Adrenal gland (tissue), 12 donors: ENCODE data around the gene NYNRIN. TPM values are rescaled to one million over a fixed set of nuclear protein-coding genes. Genes with fewer than 3 reads are reported as not detected.

Experiments used
- DNase-seq, 7 donors: peaks; one replicate each; pipeline ENCODE4 v3.0.0-alpha.2; 2019 to 2020
- H3K27ac ChIP-seq, 5 donors: fragments of 200-600 bp; sonication (generic) in 4 of 5; 1 replicate in 3 of 5; 2 replicates in 2 of 5; pipeline versions ENCODE4 v1.5.1 to v1.8.0; 2016 to 2020; ENCODE audit warnings: mild to moderate bottlenecking in 1 of 5
- H3K27me3 ChIP-seq: fragments of 200-600 bp; 2 replicates; pipeline ENCODE4 v1.8.0; 2021
- H3K36me3 ChIP-seq, 2 donors: fragments of 200-600 bp; replicated peaks in 1 of 2; 1 replicate in 1 of 2; 2 replicates in 1 of 2; pipeline versions ENCODE4 v1.5.1 to v1.8.0; 2018 to 2022
- H3K4me1 ChIP-seq, 2 donors: fragments of 200-600 bp; replicated peaks in 1 of 2; 1 replicate in 1 of 2; 2 replicates in 1 of 2; pipeline versions ENCODE4 v1.5.1 to v1.8.0; 2018 to 2021
- H3K4me3 ChIP-seq, 4 donors: fragments of 200-600 bp; sonication (generic) in 3 of 4; one replicate each; pipeline ENCODE4 v1.5.1; 2016 to 2018
- H3K9me3 ChIP-seq, 3 donors: fragments of 200-600 bp; sonication (generic) in 1 of 3; replicated peaks in 1 of 3; 1 replicate in 2 of 3; 2 replicates in 1 of 3; pipeline versions ENCODE4 v1.5.1 to v1.8.0; 2016 to 2021
- POLR2A ChIP-seq, 2 donors: fragments of 450-650 bp; IDR thresholded peaks; one replicate each; pipeline ENCODE4 v1.6.1; 2017; ENCODE audit warnings: antibody characterized with exemption in 2 of 2, mild to moderate bottlenecking in 2 of 2, moderate library complexity in 1 of 2
- WGBS, 4 donors: extraction: QIAGEN DNeasy Blood & Tissue Kit in 2 of 4; methylation state at CpG; one replicate each; pipeline versions ENCODE4 v1.1.5 to v1.1.7; 2013 to 2017; 5-methylcytosine and 5-hydroxymethylcytosine counted together
- intact Hi-C, 2 donors: fragments of 100-400 bp; cut with DNase I; formaldehyde crosslinking; loops; one replicate each; pipeline versions ENCODE4 v1.14.1 to v1.15.0; 2022 to 2023
- polyA plus RNA-seq, 3 donors: library from polyadenylated mRNA; stranded (reverse); fragments of 200-250 nt in 2 of 3; fragments of 350-450 nt in 1 of 3; fragmentation: Illumina TruSeq in 1 of 3; extraction: RNeasy Lipid Tissue Mini Kit (QIAGEN cat#74804) in 1 of 3; gene quantifications; one replicate each; pipeline ENCODE4 v1.2.3, GENCODE V29; 2013 to 2014
- total RNA-seq, 9 donors: library from RNA; depleted of rRNA in 4 of 9; stranded (reverse); fragments of >200 nt in 4 of 9; fragments of 120-200 nt in 1 of 9; fragmentation: NEBNext Ultra II Directional in 1 of 9; extraction: Animal tissue kit (Norgen Biotek cat#: 25700) in 1 of 9; gene quantifications; one replicate each; pipeline versions ENCODE4 v1.1.0 to v1.2.4, GENCODE V29; 2013 to 2023
- TF ChIP-seq, protein P1 (sequence below), 6 experiments: fragments of 450-650 bp in 4 of 6; fragments of 200-600 bp in 2 of 6; sonication (generic) in 1 of 6; IDR thresholded peaks; 1 replicate in 5 of 6; 2 replicates in 1 of 6; pipeline versions ENCODE4 v1.5.1 to v1.8.0; 2016 to 2021; ENCODE audit warnings: antibody characterized with exemption in 6 of 6, mild to moderate bottlenecking in 2 of 6, moderate library complexity in 1 of 6
- donor health status: healthy with polysubstance abuse.
- donor health status: Bipolar disorder and iron deficiency.
- donor health status: DM: yes; HTN: yes; CAD: no.
- donor health status: DM: no; HTN: no; CAD: no.
- donor health status: DM: no; HTN: no; CAD: no.
- donor health status: DM: yes; HTN: yes; CAD: no.

Gene NYNRIN
- total and polyA plus RNA-seq, 12 donors = 2.2 to 11.0 (median 6.7) TPM

DNA sequence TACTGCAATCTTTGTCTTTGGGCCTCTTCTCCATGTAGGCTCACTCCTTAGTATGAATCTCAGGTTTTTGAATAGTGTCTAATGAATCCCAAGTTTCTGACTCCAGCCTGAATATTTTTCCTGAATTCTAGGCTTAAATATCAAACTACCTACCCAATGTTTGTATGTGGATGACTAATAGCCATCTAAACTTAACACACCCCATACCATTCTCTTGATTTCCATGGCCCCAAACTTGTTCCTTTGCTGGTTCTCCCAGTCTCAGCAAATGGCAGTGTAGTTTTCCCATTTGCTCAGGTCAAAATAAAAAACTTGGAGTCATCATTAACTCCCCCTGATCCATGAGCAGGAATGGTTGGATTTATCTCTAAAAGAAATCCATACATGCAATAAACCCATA is 62.5 kb downstream of the NYNRIN start:
- intact Hi-C loops = no loop called here
- Histone ChIP-seq H3K4me1 (no peaks in the 10 kb centered on the region), H3K36me3 (no peaks in the 10 kb centered on the region), H3K9me3 (no peaks in the 10 kb centered on the region), H3K4me3 (no peak overlapping the region), H3K27ac (no peak overlapping the region), H3K27me3 (no peaks in the 10 kb centered on the region)
- no peak for TF ChIP-seq POLR2A (IDR thresholded peaks at IDR 0.05)
- TF ChIP-seq, protein P1, sequence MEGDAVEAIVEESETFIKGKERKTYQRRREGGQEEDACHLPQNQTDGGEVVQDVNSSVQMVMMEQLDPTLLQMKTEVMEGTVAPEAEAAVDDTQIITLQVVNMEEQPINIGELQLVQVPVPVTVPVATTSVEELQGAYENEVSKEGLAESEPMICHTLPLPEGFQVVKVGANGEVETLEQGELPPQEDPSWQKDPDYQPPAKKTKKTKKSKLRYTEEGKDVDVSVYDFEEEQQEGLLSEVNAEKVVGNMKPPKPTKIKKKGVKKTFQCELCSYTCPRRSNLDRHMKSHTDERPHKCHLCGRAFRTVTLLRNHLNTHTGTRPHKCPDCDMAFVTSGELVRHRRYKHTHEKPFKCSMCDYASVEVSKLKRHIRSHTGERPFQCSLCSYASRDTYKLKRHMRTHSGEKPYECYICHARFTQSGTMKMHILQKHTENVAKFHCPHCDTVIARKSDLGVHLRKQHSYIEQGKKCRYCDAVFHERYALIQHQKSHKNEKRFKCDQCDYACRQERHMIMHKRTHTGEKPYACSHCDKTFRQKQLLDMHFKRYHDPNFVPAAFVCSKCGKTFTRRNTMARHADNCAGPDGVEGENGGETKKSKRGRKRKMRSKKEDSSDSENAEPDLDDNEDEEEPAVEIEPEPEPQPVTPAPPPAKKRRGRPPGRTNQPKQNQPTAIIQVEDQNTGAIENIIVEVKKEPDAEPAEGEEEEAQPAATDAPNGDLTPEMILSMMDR (IDR thresholded peaks at IDR 0.05) = no peak
- DNase-seq = no peak

DNA sequence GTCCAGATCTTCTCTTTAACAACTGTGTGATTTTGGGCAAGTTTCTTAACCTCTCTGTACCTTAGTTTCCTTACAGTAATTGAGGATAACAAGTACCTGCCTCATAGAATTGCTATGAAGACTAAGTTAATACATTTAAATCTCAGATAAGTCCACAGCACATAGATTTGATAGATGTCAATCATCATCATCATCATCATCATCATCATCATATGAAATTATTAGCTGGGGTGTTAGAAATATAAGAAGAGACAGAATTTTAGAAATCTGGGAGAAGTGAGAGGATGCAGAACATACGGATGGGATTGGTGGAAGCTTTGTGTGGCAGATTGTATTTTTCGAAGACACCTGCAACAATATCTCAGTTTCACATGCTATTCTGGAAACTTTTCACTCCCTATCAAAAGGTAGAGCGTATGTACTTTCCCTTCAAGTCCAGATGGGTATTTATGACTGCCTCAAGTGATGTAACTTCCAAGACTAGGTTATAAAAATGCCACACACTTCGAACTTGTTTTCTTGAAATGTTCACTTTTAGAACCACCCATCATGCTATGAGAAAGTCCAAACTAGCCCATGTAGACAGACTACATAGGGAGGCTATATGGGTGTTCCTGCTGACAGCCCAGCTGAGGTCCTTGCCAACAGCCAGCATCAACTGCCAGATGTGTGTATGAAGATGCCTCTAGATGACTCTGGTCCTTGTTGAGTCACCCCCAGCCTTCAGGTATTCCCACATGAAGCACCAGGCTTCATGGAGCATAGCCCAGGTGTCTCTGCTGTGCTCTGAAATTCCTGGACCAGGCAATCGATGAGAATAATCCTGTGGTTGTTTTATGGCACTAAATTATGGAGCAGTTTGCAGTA is 64.4 kb downstream of the NYNRIN start:
- no peak overlapping the region for H3K4me3 ChIP-seq
- TF ChIP-seq, protein P1 (IDR thresholded peaks at IDR 0.05) = no peak
- no peak for TF ChIP-seq POLR2A (IDR thresholded peaks at IDR 0.05)
- H3K27me3 ChIP-seq = no peaks in the 10 kb centered on the region
- intact Hi-C loops = no loop called here
- no peak overlapping the region for H3K27ac ChIP-seq
- no peaks in the 10 kb centered on the region for H3K4me1 ChIP-seq
- WGBS, 4 donors = 53 to 89% (median 66%) methylated on average over 5 of the region's 5 CpGs
- DNase-seq = no peak
- H3K36me3 ChIP-seq = no peaks in the 10 kb centered on the region
- H3K9me3 ChIP-seq = no peaks in the 10 kb centered on the region

DNA sequence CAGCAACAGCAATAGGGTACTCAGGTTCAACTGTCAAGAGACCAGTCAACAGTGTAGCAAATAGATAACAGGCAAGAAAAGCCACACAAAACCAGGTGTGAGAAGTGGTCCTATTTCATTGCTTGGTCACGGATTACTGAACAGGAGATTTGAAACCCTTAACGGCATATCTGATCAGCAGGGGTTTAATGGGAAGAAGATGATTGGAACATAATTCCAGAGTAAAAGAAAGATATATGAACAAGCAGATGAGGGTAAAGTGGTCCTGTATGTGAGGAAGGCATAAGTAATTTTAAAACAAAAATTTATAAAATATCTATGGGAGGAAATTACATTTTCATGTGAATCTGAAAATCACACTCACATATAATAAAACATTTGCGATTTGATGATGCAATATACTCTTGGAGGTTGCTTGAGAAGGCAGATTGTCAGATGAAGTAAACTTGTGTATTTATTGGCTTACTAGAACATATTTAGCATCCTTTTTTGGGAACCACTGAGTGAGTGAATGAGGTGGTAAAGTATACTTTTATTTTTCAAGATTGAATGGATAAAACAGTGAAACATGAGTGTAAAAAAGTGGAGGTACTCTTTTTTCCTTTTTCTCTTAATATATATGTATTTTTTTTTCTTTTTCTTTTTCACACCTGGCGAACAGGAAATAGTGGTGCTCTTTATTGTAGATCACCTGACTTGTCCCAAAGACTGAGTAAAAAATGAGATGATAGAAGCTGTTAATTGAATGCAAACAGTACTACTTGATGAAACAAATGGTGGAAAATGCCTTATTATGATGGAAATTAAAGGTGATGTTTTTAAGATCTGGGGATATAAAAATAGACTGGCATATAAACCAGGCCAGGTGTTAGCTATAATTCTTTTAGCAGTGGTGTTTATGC is 65.3 kb downstream of the NYNRIN start:
- Histone ChIP-seq H3K27ac (no peak overlapping the region), H3K4me1 (no peaks in the 10 kb centered on the region), H3K36me3 (no peaks in the 10 kb centered on the region), H3K27me3 (no peaks in the 10 kb centered on the region), H3K9me3 (no peaks in the 10 kb centered on the region), H3K4me3 (no peak overlapping the region)
- 69 to 94% (median 76%) methylated on average over 4 of the region's 4 CpGs for WGBS, 4 donors
- no peak for TF ChIP-seq POLR2A (IDR thresholded peaks at IDR 0.05)
- TF ChIP-seq, protein P1 (IDR thresholded peaks at IDR 0.05) = no peak
- no peak for DNase-seq
- intact Hi-C loops = no loop called here

DNA sequence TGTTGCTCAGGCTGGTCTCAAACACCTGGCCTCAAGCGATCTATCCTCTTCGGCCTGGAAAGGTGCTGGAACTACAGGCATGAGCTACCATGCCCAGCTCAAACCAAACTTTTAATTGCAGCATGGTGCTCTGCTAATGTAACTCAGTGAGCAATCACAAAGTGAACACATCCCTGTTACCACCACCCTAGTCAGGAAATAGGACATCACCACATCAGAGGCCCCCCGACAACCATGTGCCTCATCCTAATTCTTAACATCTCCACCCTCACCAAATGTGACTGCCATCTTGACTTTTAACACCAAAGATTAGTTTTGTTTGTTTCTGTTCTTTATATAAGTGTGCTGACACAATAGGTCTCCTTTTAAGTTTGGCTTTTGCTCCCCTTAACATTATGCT is 66.6 kb downstream of the NYNRIN start:
- no peak for DNase-seq
- H3K27me3 ChIP-seq = no peaks in the 10 kb centered on the region
- H3K36me3 ChIP-seq = no peaks in the 10 kb centered on the region
- intact Hi-C loops = no loop called here
- H3K4me3 ChIP-seq = no peak overlapping the region
- WGBS, 4 donors = 98 to 100% (median 98%) methylated on average over 3 of the region's 3 CpGs
- TF ChIP-seq POLR2A (IDR thresholded peaks at IDR 0.05) = no peak
- TF ChIP-seq, protein P1 (IDR thresholded peaks at IDR 0.05) = no peak
- no peak overlapping the region for H3K27ac ChIP-seq
- no peaks in the 10 kb centered on the region for H3K4me1 ChIP-seq
- no peaks in the 10 kb centered on the region for H3K9me3 ChIP-seq
